A673 (cell line): ENCODE data around the gene HEATR1. TPM values are rescaled to one million over a fixed set of nuclear protein-coding genes. Genes with fewer than 3 reads are reported as not detected.
A peak's percentile ranks its signal among the peaks of the same experiment; 100 is the strongest.
"Not testable (repeated sequence)": the region's sequence is repeated elsewhere in the genome, so short reads cannot be mapped to it uniquely, and the experiment has no call there.

ENCODE experiments used
- BruUV-seq: library from RNA; stranded (reverse); fragments of 400-500 nt; replicated peaks from 2 replicates; lab custom pipeline; 2021; lab: Mats Ljungman, UMichigan
- CTCF ChIA-PET: fragments of 300-600 bp; sonication (Branson Sonifier 250); formaldehyde crosslinking; loops from one replicate; lab custom pipeline; 2022; ENCODE audit warnings: antibody characterized with exemption; lab: Charles Lee
- POLR2A ChIA-PET: fragments of 300-600 bp; sonication (Branson Sonifier 250); formaldehyde crosslinking; loops from one replicate; lab custom pipeline; 2022; ENCODE audit warnings: antibody characterized with exemption; ENCODE audit not compliant: low non-redundant PET; lab: Charles Lee
- DNase-seq: peaks from one replicate; pipeline ENCODE4 v3.0.0-alpha.2; 2015; ENCODE audit warnings: low spot score
- H3K27ac ChIP-seq: fragments of 200-600 bp; sonication (generic); 2 replicates; pipeline ENCODE4 v1.5.1; 2016; ENCODE audit warnings: mixed run types, low read depth, mild to moderate bottlenecking, mixed read lengths, antibody characterized with exemption, low read length; ENCODE audit not compliant: poor library complexity, severe bottlenecking
- H3K27me3 ChIP-seq: fragments of 200-600 bp; sonication (generic); replicated peaks from 2 replicates; pipeline ENCODE4 v1.6.1; 2017; ENCODE audit warnings: mixed run types, low read depth, mild to moderate bottlenecking, mixed read lengths, antibody characterized with exemption, low read length; ENCODE audit not compliant: insufficient read depth, poor library complexity
- H3K36me3 ChIP-seq: fragments of 200-600 bp; sonication (generic); 2 replicates; pipeline ENCODE4 v1.6.1; 2016; ENCODE audit warnings: mixed run types, mild to moderate bottlenecking, mixed read lengths, antibody characterized with exemption, low read length; ENCODE audit not compliant: insufficient read depth, poor library complexity, severe bottlenecking
- H3K4me1 ChIP-seq: fragments of 200-600 bp; sonication (generic); 2 replicates; pipeline ENCODE4 v1.6.1; 2017; ENCODE audit warnings: mixed run types, mild to moderate bottlenecking, mixed read lengths, antibody characterized with exemption, low read length; ENCODE audit not compliant: insufficient read depth, poor library complexity, severe bottlenecking
- H3K4me3 ChIP-seq: fragments of 200-600 bp; sonication (generic); 2 replicates; pipeline ENCODE4 v1.5.1; 2016; ENCODE audit warnings: low read depth, mixed run types, mild to moderate bottlenecking, mixed read lengths, low read length; ENCODE audit not compliant: poor library complexity, severe bottlenecking
- H3K9me3 ChIP-seq: fragments of 200-600 bp; sonication (generic); 2 replicates; pipeline ENCODE4 v1.6.1; 2016; ENCODE audit warnings: mixed run types, low read depth, mild to moderate bottlenecking, mixed read lengths, antibody characterized with exemption, low read length; ENCODE audit not compliant: poor library complexity, severe bottlenecking
- CTCF ChIP-seq: fragments of 300-800, 200-600 bp; sonication (generic); conservative IDR thresholded peaks from 2 replicates; pipeline ENCODE4 v1.5.1; 2017; ENCODE audit warnings: low read depth, mild to moderate bottlenecking, antibody characterized with exemption, low read length, moderate library complexity, mixed read lengths
- EZH2 ChIP-seq: fragments of 200-600 bp; sonication (generic); IDR thresholded peaks from 2 replicates; pipeline ENCODE4 v1.6.1; 2017; ENCODE audit warnings: borderline replicate concordance, low read depth, mild to moderate bottlenecking, mixed read lengths, antibody characterized with exemption, low read length; ENCODE audit not compliant: poor library complexity, severe bottlenecking
- intact Hi-C: fragments of 100-400 bp; cut with micrococcal nuclease; formaldehyde crosslinking; loops from one replicate; pipeline ENCODE4 v1.10.0; 2022; ENCODE audit not compliant: unreplicated experiment
- total RNA-seq: library from RNA; stranded (reverse); gene quantifications from 2 replicates; pipeline ENCODE4 v1.2.3, GENCODE V29; 2021

HEATR1 gene
- total RNA-seq, 1 experiment from 2014 or later = 59.7 TPM

- Histone ChIP-seq H3K4me3 (no peak overlapping the region), H3K4me1 (no peaks in the 10 kb centered on the region), H3K36me3 (no peaks in the 10 kb centered on the region), H3K27me3 (no peaks in the 10 kb centered on the region), H3K9me3 (no peaks in the 10 kb centered on the region), H3K27ac (no peak overlapping the region)
- POLR2A ChIA-PET = no interaction called here
- CTCF ChIA-PET = no interaction called here
- no peak for TF ChIP-seq EZH2
- no peak for TF ChIP-seq CTCF
- DNase-seq = no peak
- intact Hi-C loops = loop anchor here (5.0 kb wide), 1 partner anchor 75 kb away; the partner anchor contains the start of gene ACTN2
- no TSS peak for BruUV-seq
Measured at GRCh38 chr1:236612349-236612748, 8.0 kb upstream of the HEATR1 start.

GRCh38 chr1:236608930-236609726 is 4.8 kb upstream of the HEATR1 start:
- H3K27me3 ChIP-seq = no peaks in the 10 kb centered on the region
- no peaks in the 10 kb centered on the region for H3K4me1 ChIP-seq
- H3K36me3 ChIP-seq = no peaks in the 10 kb centered on the region
- no peaks in the 10 kb centered on the region for H3K9me3 ChIP-seq
- ChIA-PET CTCF (interaction anchor here (0.6 to 0.7 kb wide), 6 partner anchors 18 to 948 kb away, joined by 3 to 7 read pairs (median 4); no protein-coding TSS in a partner anchor), POLR2A (no interaction called here)
- no TSS peak for BruUV-seq
- peak; percentile 77 for DNase-seq
- H3K27ac ChIP-seq = no peak overlapping the region
- no peak overlapping the region for H3K4me3 ChIP-seq
- TF ChIP-seq CTCF (peak; percentile 62), EZH2 (no peak)
- intact Hi-C loops = loop anchor here (1.0 to 10.0 kb wide), 5 partner anchors 126 to 956 kb away; no protein-coding TSS in a partner anchor

DNA sequence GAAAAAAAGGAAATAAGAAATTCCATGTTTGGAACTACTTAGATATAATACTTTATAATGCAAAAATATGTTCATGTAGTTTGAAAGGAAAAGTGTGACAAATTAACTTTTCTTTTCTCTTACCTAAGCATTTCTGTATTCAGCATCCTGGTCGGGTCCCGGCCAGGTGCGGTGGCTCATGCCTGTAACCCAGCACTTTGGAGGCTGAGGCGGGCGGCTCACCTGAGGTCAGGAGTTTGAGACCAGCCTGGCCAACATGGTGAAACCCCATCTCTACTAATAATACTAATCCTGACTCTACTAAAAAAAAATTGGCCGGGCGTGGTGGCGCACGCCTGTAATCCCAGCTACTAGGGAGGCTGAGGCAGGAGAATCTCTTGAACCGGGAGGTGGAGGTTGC is 3.3 kb upstream of the HEATR1 start:
- H3K36me3 ChIP-seq, H3K4me1 ChIP-seq, DNase-seq, H3K27me3 ChIP-seq, H3K9me3 ChIP-seq, H3K4me3 ChIP-seq, CTCF ChIA-PET, H3K27ac ChIP-seq, POLR2A ChIA-PET, BruUV-seq: not testable (repeated sequence)
- intact Hi-C loops = loop anchor here (5.0 to 10.0 kb wide), 4 partner anchors 127 to 957 kb away; no protein-coding TSS in a partner anchor
